ENCODE data around the gene ACYP2.

DNA sequence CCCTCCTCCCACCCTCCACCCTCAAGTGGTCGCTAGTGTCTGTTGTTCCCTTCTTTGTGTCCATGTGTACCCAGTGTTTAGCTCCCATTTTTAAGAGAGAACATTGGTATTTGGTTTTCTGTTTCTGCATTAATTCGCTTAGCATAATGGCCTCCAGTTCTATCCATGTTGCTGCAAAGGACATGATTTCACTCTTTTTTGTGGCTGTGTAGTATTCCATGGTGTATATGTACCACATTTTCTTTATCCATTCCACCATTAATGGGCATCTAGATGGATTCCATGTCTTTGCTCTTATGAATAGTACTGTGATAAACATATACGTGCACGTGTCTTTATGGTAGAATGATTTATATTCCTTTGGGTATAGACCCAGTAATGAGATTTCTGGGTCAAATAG is 97.7 kb downstream of the ACYP2 start:
- TF ChIP-seq CTCF (conservative IDR thresholded peaks at IDR 0.05) (no peak), ZFX (IDR thresholded peaks at IDR 0.05) (no peak)

Data from C4-2B (cell line).